DOHH2 (cell line): ENCODE results near the gene HSD17B7.
"Not testable (repeated sequence)": the region's sequence is repeated elsewhere in the genome, so short reads cannot be mapped to it uniquely, and the experiment has no call there.

Experiments used
- CTCF ChIP-seq: fragments of 200-600 bp; sonication (generic); IDR thresholded peaks from one replicate; pipeline ENCODE4 v1.5.1; 2014; ENCODE audit warnings: antibody characterized with exemption, mild to moderate bottlenecking, low read depth, low read length; ENCODE audit not compliant: poor library complexity, severe bottlenecking
- EZH2phosphoT487 ChIP-seq: fragments of 200-600 bp; sonication (generic); IDR thresholded peaks from 2 replicates; pipeline ENCODE4 v1.6.1; 2017; ENCODE audit warnings: borderline replicate concordance, mild to moderate bottlenecking, antibody characterized with exemption, low read length, moderate library complexity, mixed read lengths

DNA sequence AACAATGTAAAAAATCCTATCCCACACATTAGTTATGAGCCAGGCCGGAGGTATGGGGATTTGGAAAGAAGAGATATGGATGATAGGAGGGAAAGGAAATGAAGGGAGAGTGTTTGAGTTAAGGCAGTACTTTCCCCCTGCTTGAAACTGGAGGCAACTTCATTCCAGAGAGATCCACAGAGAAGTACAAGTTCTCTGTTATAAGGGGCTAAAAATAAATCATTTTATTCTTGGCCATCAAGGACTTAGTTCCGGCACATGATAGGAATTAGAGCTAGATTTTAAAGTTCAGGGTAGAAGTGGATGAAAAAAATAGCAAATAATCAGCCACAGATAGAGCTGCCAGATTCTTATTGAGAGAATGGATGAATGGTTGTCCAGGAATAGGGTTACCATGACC, 27.6 kb downstream of the HSD17B7 start:
- not testable (repeated sequence) for TF ChIP-seq CTCF, EZH2phosphoT487
